Hepatocyte (in vitro differentiated cells): ENCODE data around the gene HIVEP1.

Experiments used
- CTCF ChIP-seq: fragments of 200-600 bp; sonication (generic); IDR thresholded peaks from 2 replicates; pipeline ENCODE4 v1.5.1; 2016; ENCODE audit warnings: antibody characterized with exemption, mild to moderate bottlenecking; ENCODE audit not compliant: poor library complexity
- EZH2 ChIP-seq: fragments of 200-600 bp; sonication (generic); IDR thresholded peaks from 2 replicates; pipeline ENCODE4 v1.6.1; 2016; ENCODE audit warnings: antibody characterized with exemption, mild to moderate bottlenecking, borderline replicate concordance

GRCh38 chr6:12103158-12103557 lies 91.0 kb downstream of the HIVEP1 start:
- TF ChIP-seq EZH2 (no peak), CTCF (no peak)
